Femur (tissue), 1 donor: ENCODE measurements around the gene NUDT2.

ENCODE experiments used
- DNase-seq: peaks from one replicate; pipeline ENCODE4 v3.0.0-alpha.2; 2017

Gene NUDT2

DNA sequence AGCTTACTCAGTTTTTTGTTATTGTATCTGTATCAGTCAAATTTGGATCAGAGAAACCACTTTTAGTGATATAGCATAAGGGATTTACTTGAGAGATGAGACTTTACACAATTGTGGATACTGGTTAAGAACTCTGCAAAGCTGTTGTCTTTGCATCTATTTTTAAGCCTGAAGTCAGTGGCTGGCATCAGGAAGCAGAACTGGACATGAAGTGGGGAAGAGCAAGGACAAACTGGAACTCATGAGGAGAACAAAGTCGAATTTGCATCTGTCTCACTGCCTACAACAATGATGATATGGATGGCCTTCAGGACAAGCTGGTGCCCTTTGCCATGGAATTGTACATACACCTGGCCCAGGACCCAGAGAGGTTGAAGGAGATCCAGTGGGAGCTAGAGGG, 63.1 kb downstream of the NUDT2 start:
- no peak for DNase-seq
